GM12878 (cell line): ENCODE data around the gene DRICH1.

ENCODE experiments used
- CREB1 ChIP-seq: IDR thresholded peaks from 2 replicates; pipeline ENCODE4 v1.6.1; 2012; ENCODE audit warnings: low read depth, mild to moderate bottlenecking, inconsistent platforms
- HCFC1 ChIP-seq: fragments of 150-350 bp; IDR thresholded peaks from 2 replicates; pipeline ENCODE4 v1.6.1; 2014; ENCODE audit warnings: low read length
- NFYB ChIP-seq: IDR thresholded peaks from 2 replicates; pipeline ENCODE4 v1.6.1; 2011; ENCODE audit warnings: low read depth, mild to moderate bottlenecking, low read length, improper control_type of control experiment, moderate library complexity; ENCODE audit not compliant: insufficient read depth
- NR2C2 ChIP-seq: IDR thresholded peaks from 2 replicates; pipeline ENCODE4 v1.6.1; 2011; ENCODE audit warnings: borderline replicate concordance, low read depth; ENCODE audit not compliant: control insufficient read depth, insufficient read length
- ZNF384 ChIP-seq: IDR thresholded peaks from 2 replicates; pipeline ENCODE4 v1.6.1; 2012; ENCODE audit warnings: low read depth, mild to moderate bottlenecking, low read length, improper control_type of control experiment, borderline replicate concordance
- TF ChIP-seq, protein P1 (sequence below): IDR thresholded peaks from 2 replicates; pipeline ENCODE4 v1.6.1; 2012; ENCODE audit warnings: low read depth, low read length, improper control_type of control experiment
- TF ChIP-seq, protein P2 (sequence below), 3 experiments: IDR thresholded peaks in 2 of 3; conservative IDR thresholded peaks in 1 of 3; 2 replicates each; pipeline ENCODE4 v1.5.1; 2011; ENCODE audit warnings: low read depth in 3 of 3, low read length in 3 of 3, mild to moderate bottlenecking in 3 of 3, control low read depth in 2 of 3, moderate library complexity in 2 of 3, inconsistent platforms in 1 of 3, mixed read lengths in 1 of 3; ENCODE audit not compliant: control insufficient read depth in 2 of 3, insufficient read depth in 1 of 3; ENCODE audit errors: extremely low read depth in 1 of 3
- TF ChIP-seq, protein P3 (sequence below): fragments of 450-650 bp; IDR thresholded peaks from 2 replicates; pipeline ENCODE4 v1.6.1; 2017; ENCODE audit warnings: borderline replicate concordance
- TF ChIP-seq, protein P4 (sequence below): IDR thresholded peaks from 2 replicates; pipeline ENCODE4 v1.6.1; 2011; ENCODE audit warnings: borderline replicate concordance, low read depth, mild to moderate bottlenecking, moderate library complexity, low read length; ENCODE audit not compliant: insufficient read depth, poor library complexity, severe bottlenecking

DNA sequence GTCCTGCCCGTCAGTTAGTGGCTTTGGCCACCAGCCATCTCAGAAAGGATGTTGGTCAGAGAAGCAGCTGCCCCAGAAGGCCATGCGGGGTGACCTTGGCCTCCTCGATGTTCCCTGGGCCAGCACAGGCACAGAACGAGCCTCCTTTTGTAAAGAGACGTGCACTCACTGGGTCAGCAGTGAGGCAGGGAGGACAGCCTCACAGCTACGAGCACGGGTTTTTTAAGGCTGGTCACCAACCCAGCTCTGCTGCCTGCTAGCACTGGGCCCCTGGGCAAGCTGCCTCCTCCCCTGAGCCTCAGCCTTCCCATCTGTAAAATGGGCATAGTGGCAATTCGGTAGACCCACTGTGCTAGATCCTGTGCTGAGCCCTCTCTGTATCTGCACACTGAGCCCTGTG lies 62.8 kb downstream of the DRICH1 start:
- TF ChIP-seq, protein P1, sequence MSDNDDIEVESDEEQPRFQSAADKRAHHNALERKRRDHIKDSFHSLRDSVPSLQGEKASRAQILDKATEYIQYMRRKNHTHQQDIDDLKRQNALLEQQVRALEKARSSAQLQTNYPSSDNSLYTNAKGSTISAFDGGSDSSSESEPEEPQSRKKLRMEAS = no peak
- TF ChIP-seq, protein P2, sequence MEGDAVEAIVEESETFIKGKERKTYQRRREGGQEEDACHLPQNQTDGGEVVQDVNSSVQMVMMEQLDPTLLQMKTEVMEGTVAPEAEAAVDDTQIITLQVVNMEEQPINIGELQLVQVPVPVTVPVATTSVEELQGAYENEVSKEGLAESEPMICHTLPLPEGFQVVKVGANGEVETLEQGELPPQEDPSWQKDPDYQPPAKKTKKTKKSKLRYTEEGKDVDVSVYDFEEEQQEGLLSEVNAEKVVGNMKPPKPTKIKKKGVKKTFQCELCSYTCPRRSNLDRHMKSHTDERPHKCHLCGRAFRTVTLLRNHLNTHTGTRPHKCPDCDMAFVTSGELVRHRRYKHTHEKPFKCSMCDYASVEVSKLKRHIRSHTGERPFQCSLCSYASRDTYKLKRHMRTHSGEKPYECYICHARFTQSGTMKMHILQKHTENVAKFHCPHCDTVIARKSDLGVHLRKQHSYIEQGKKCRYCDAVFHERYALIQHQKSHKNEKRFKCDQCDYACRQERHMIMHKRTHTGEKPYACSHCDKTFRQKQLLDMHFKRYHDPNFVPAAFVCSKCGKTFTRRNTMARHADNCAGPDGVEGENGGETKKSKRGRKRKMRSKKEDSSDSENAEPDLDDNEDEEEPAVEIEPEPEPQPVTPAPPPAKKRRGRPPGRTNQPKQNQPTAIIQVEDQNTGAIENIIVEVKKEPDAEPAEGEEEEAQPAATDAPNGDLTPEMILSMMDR (IDR thresholded peaks at IDR 0.05 in 2 of 3, conservative IDR thresholded peaks at IDR 0.05 in 1 of 3; ENCODE audit: control insufficient read depth in 2 of 3, extremely low read depth in 1 of 3, insufficient read depth in 1 of 3, low read depth in 3 of 3, low read length in 3 of 3) = no peak
- no peak for TF ChIP-seq NR2C2
- TF ChIP-seq ZNF384 = no peak
- no peak for TF ChIP-seq NFYB
- TF ChIP-seq, protein P3, sequence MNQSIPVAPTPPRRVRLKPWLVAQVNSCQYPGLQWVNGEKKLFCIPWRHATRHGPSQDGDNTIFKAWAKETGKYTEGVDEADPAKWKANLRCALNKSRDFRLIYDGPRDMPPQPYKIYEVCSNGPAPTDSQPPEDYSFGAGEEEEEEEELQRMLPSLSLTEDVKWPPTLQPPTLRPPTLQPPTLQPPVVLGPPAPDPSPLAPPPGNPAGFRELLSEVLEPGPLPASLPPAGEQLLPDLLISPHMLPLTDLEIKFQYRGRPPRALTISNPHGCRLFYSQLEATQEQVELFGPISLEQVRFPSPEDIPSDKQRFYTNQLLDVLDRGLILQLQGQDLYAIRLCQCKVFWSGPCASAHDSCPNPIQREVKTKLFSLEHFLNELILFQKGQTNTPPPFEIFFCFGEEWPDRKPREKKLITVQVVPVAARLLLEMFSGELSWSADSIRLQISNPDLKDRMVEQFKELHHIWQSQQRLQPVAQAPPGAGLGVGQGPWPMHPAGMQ = no peak
- no peak for TF ChIP-seq CREB1
- TF ChIP-seq HCFC1 = no peak
- TF ChIP-seq, protein P4, sequence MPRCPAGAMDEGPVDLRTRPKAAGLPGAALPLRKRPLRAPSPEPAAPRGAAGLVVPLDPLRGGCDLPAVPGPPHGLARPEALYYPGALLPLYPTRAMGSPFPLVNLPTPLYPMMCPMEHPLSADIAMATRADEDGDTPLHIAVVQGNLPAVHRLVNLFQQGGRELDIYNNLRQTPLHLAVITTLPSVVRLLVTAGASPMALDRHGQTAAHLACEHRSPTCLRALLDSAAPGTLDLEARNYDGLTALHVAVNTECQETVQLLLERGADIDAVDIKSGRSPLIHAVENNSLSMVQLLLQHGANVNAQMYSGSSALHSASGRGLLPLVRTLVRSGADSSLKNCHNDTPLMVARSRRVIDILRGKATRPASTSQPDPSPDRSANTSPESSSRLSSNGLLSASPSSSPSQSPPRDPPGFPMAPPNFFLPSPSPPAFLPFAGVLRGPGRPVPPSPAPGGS = no peak
